Left colon (tissue), 2 donors: ENCODE data around the gene GTF2I. TPM values are rescaled to one million over a fixed set of nuclear protein-coding genes. Genes with fewer than 3 reads are reported as not detected.
A peak's percentile ranks its signal among the peaks of the same experiment; 100 is the strongest.
"Not testable (repeated sequence)": the region's sequence is repeated elsewhere in the genome, so short reads cannot be mapped to it uniquely, and the experiment has no call there.

Experiments used
- ATAC-seq: fragments of 200-7000 bp; cut with Tn5 transposase; one replicate; pipeline ENCODE4 v1.9.1; 2020; ENCODE audit warnings: mild to moderate bottlenecking, moderate library complexity
- DNase-seq, 2 donors: peaks; one replicate each; pipeline ENCODE4 v3.0.0-alpha.2; 2020
- intact Hi-C, 2 donors: fragments of 100-400 bp; cut with DNase I in 1 of 2; cut with micrococcal nuclease in 1 of 2; formaldehyde crosslinking; loops; one replicate each; pipeline versions ENCODE4 v1.11.2 to v1.14.0; 2022; cut with DNase I, micrococcal nuclease
- total RNA-seq, 2 donors: library from RNA; stranded (reverse); fragmentation: NEBNext Ultra II Directional; extraction: Animal tissue kit (Norgen Biotek cat#: 25700); gene quantifications; one replicate each; pipeline ENCODE4 v1.2.1, GENCODE V29; 2021
- donor health status: DM: no; HTN: no; CAD: no.
- donor health status: DM: yes; HTN: yes; CAD: no.

Gene GTF2I
- total RNA-seq, 2 donors from 2014 or later: 126 to 129 TPM

DNA sequence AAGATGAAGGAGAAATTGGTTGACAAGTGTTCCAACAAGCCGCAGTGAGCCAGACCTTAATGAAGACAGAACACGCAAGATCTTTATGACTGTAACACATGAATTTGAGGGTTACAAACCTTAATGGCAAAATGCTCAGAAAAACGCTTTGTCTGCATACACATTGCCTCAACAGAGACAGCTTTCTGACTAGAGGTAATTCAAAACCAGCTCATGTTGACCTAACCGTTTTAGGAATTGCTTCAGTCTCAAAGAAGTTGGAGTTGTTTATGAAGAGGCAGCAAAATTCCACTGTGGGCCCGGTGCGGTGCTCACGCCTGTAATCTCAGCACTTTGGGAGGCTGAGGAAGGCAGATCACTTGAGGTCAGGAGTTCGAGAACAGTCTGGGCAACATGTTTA, 2.2 kb upstream of the GTF2I start:
- ATAC-seq (no peak), DNase-seq (no peak)
- intact Hi-C loops: no loop called here

DNA sequence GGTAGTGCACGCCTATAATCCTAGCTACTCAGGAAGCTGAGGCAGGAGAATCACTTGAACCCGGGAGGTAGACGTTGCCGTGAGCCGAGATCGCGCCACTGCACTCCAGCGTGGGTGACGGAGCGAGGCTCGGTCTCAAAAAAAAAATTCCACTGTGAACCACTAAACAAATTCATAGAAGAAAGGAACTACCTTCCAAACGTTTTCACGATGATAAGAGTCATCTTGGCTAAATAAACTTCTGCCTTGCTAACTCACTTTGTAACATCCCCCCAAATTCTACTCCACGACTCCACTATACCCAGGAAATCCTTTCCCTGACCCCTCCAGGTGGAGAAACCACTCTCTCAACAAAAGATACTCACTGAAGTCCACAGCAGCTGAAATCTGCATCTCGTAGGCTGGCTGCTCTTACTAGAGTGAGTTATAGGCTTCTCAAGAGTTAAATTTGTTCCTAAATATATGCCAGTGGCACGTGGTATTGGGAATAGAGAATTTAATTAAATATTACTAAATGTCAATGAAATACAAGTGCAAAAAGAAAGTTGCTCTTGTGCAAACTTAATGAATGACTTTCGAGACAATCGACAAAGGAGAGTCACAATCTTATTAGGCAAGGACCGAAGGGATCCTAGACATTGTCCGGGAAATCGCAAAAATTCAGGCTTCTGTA, 1.6 kb upstream of the GTF2I start:
- intact Hi-C loops: no loop called here
- ATAC-seq (no peak), DNase-seq (no peak)

DNA sequence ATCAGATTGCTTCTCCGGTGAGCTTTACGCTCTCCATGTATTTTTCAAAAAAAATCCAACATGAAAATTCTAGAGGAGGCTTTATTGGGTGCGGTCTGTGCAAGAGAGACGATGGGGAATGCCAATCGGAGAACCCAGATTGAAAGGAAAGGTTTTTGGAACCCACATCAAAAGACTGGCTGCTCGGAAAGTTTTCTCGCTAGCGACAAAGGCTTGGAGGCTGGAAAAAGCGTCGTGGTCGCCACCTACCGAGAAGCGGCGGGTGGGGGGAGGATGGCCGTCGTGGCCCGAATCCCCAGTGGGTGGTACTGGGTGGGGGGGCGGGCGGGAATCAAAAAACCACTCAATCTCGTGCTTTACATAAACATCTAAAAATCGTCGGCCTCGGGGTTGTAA, 1.1 kb upstream of the GTF2I start:
- peak; percentile 58 to 69 for DNase-seq
- intact Hi-C loops: no loop called here

DNA sequence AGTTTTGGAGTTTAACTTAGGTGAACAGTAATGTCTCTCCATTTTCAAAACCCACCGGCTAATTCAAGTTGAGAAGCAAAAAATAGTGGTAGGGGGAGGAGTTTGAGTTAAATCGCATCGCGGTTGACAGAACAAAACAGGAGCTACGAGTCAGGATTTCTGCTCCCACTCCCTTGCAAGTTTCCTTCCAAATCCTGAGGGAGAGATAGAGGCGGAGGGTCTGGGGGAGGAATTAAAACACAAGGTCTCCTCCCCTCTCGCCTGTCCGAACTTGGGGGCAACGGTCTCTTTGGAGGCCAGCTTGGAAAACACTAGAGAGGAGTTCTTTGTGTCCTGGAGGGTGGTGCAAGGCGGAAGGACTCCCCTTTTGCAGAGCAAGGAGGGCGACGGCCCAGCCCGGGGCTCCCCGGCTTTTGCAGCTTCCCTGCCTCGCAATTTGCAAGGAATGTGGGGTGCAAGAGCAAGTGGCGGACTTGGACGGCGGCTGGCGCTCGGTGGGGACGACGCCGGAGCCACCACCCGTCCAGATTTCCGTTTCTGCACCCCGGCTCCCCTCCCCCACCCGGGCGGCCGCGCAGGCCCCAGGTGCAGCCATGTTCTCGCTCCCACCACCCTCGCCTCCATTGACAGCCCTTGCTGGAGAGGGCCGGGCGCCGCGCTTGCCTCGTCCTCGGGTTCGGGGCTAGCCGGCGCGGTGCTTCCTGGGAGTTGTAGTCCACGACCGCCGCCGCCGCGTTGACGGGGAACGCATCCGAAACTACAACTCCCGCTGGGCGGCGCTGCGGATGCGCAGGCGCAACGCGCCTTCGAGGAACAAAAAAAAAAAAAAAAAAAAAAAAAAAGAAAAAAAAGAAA, 454 bp upstream of the GTF2I start:
- ATAC-seq (peak; percentile 89), DNase-seq (peak; percentile 97 to 99)
- intact Hi-C loops: no loop called here

More for the DNA sequence above, 1.1 kb upstream of the GTF2I start:
- ATAC-seq: peak; percentile 19

DNA sequence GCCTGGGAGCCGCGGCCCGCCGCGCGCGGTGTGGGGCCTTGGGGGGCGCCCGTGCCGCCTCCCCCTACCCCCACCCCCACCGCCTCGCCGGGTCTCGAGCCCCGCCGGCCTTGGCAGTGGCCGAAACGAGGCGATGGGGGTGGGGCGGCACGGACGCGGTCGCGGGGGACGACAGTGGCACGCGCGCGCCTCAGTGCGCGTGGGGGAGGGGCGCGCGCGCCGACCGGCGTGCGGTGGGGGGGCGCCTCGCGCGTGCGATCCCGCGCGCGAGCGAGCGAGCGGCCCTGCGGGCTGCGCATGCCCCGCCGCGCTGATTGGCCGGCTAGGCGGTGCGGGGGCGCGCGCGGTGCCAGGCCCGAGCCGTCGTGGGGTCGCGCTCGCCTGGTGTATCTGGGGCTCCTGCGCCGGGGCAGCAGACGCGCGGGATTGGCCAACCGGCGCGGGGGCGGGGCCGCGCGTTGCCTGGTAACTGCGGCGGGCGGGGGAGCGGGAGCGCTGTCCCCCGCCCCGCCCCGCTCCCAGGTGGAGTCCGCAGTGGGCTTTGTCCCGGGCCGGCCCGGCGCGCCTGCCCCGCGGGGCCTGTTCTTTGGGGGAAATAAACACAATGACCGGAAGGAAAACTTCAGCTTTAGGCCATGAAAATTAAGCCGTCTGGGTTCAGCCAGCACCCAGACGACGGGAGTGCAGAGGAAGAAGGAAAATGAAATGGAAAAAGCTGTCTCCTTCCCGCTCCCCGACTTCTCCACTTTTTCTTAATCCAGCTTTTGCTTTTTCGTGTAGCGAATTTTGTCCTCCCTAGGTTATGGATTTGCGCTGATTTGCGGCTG, 873 bp downstream of the GTF2I start:
- ATAC-seq: peak; percentile 79

DNA sequence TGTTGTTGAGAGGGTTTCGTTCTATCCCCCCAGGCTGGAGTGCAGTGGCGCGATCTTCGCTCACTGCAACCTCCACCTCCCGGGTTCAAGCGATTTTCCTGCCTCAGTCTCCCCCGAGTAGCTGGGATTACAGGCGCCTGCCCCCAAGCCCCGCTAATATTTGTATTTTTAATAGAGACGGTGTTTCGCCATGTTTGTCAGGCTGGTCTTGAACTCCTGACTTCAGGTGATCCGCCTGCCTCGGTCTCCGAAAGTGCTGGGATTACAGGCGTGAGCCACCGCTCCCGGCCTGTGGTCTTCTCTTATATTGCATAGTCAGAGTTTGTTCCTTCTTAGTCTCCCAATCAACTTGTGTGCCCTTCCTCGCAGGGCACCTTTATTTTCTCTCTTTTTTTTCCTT, 2.7 kb downstream of the GTF2I start:
- DNase-seq, ATAC-seq, intact Hi-C loops: not testable (repeated sequence)

More for the DNA sequence above, 873 bp downstream of the GTF2I start:
- intact Hi-C loops: no loop called here
- peak; percentile 91 to 92 for DNase-seq

DNA sequence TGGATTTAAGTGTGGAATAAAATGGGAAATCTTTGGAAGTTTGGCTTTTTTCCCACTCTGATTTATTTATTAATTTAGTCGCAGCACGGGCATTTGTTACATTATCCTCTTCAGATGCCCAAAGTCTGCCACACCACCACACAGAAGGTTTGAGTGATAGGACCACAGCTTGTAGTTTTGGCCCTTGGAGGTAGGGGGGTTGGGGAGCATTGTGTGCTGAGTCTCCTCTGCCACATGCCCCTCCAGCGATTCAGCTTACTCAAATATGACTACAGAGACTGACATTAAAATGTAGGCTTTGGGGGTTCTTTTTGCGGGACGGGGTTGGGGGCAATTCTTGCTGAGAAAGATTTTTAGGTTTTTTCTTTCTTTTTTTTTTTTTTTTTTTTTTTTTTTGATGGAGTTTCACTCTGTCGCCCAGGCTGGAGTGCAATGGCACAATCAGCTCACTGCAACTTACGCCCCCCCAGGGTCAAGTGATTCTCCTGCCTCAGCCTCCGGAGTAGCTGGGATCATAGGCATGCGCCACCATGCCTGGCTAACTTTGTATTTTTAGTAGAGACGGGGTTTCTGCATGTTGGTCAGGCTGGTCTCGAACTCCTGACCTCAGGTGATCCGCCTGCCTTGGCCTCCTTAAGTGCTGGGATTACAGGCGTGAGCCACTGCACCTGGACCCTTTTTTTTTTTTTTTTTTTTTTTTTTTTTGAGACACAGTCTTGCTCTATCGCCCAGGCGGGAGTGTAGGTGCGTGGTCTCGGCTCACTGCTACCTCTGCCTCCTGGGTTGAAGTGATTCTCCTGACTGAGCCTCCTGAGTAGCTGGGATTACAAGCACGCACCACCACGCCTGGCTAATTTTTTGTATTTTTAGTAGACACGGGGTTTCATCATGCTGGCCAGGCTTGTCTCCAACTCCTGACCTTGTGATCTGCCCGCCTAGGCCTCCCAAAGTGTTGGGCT, 4.6 kb downstream of the GTF2I start:
- ATAC-seq, intact Hi-C loops, DNase-seq: not testable (repeated sequence)

DNA sequence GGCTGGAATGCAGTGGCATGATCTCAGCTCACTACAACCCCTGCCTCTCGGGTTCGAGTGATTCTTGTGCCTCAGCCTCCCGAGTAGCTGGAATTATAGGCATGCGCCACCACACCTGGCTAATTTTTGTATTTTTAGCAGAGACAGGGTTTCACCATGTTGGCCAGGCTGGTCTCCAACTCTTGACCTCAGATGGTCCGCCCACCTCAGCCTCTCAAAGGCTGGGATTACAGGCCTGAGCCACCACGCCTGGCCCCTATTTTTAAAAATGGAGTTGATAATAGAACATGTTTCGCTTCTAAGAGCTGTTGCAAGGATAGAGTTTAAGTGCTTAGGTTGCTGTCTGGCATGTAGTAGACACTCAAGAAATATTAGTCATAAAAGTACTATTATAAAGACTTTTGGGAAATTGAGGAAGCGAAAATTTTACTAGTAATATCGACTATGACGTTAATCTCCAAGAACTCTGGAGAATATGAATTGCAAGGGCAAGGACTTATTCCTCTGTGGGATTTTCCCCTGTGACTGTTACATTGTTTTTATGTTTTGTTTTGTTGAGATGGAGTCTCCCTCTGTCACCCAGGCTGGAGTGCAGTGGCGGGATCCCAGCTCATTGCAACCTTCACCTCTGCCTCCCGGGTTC, 7.9 kb downstream of the GTF2I start:
- ATAC-seq (no peak), DNase-seq (no peak)
- intact Hi-C loops: no loop called here

DNA sequence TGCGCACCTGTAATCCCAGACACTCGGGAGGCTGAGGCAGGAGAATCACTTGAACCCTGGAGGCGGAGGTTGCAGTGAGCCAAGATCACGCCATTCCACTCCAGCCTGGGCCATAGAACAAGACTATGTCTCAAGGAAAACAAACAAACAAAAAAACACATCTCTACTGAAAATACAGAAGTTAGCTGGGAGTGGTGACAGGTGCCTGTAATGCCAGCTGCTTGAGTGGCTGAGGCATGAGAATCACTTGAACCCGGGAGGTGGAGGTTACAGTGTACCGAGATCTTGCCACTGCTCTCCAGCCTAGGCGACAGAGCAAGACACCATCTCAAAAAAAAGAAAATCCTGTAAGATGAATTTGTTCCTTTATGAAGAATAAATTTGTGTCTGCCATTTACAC, 9.5 kb downstream of the GTF2I start:
- DNase-seq, intact Hi-C loops, ATAC-seq: not testable (repeated sequence)

DNA sequence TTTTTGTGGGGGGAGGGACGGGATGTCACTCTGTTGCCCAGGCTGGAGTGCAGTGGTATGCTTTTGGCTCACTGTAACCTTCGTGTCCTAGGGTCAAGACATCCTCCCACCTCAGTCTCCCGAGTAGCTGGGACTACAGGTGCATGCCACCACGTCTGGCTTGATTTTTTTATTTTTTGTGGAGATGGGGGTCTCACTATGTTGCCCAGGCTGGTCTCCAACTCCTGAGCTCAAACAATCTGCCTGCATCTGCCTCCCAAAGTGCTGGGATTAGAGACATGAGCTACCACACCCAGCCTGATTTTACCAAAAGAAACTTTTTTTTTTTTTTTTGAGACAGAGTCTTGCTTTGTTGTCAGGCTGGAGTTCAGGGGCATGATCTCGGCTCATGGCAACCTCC, 10.0 kb downstream of the GTF2I start:
- ATAC-seq, intact Hi-C loops: not testable (repeated sequence)

DNA sequence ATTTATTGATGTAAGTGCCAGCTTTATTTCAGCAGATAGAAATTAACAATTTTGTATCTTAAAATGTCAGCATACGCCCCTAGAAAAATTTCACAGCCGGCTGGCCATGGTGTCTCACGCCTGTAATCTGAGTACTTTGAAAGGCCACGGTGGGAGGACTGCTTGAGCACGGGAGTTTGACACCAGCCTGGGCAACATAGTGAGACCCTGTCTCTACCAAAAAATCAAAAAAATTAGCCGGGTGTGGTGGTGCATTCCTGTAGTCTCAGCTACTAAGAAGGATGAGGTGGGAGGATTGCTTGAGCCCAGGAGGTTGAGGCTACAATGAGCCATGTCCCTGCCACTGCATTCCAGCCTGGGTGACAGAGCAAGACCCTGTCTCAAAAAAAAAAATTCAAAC, 14.1 kb downstream of the GTF2I start:
- intact Hi-C loops: no loop called here
- DNase-seq (no peak), ATAC-seq (no peak)

More for the DNA sequence above, 10.0 kb downstream of the GTF2I start:
- not testable (repeated sequence) for DNase-seq

DNA sequence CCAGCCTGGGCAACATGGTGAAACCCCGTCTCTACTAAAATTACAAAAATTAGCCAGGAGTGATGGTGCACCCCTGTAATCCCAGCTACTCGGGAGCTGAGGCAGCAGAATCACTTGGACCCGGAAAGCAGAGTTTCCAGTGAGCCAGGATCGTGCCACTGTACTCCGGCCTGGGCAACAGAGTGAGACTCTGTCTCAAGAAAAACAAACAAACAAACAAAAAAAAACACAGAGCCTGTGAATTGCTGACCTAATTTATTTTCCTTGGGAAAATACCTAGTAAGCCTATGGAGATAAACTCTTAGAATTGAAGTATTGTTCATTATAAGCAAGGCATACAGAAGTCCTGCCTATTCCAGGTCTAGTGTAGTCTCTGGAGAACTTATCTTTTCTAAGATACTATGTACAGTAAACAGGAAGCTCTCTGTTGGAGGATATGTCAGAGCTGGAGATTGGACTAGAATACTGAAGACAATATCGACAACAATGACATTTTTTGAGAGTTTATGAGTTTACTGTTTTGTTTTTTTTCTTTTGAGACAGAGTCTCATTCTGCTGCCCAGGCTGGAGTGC, 14.9 kb downstream of the GTF2I start:
- DNase-seq (no peak), ATAC-seq (no peak)
- intact Hi-C loops: no loop called here

DNA sequence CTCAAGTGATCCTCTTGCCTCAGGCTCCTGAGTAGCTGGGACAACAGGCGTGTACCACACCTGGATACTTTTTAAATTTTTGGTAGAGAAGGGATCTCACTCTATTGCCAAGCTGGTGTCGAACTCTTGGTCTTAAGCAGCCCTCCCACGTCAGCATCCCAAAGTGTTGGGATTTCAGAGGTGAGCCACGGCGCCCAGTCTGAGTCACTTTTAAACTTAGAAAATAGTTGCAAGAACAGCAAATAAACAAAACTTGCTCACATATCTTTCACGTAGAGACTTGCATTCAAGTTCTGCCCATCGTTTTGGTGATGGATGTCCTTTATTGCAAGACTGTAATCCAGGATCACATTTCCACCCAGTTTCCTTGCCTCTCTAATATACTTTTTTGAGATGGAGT, 16.6 kb downstream of the GTF2I start:
- intact Hi-C loops: no loop called here
- ATAC-seq (no peak), DNase-seq (no peak)

DNA sequence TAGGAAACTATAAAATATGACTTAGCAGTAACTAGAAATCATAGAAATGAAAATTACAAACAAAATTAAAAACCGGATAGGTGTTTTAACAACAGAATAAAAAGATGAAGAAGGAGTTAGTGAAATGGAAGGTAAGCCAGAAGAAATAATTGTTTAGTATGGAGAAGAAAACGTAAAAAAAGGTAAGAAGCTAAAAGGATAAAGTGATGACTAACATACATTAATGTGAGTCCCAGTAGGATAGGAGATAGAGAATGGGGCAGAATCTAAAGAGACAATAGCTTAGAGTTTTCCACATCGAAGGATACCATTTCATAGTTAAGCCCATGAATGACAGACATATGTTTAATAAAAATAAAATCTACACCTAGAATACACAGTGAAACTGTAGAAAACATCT, 25.3 kb downstream of the GTF2I start:
- intact Hi-C loops: no loop called here
- DNase-seq: no peak
- ATAC-seq: no peak

DNA sequence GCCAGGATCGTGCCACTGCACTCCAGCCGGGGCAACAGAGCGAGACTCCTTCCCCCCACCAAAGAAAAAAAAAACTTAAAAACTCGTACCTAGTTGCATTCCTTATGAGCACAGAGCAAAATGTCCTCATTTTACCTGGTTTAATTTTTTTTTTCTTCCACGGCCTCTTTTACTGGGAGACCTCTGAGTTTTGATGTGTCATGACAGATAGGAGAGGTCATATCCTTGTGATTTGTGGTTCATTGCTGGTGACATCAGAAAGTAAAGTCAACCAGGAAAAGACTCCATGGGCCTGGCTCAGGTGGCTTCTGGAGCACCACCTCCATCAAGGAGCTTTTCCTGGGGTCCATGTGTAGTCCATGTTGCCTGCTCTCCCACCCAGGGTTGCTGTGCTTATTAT, 26.3 kb downstream of the GTF2I start:
- ATAC-seq: no peak
- intact Hi-C loops: no loop called here
- no peak for DNase-seq

DNA sequence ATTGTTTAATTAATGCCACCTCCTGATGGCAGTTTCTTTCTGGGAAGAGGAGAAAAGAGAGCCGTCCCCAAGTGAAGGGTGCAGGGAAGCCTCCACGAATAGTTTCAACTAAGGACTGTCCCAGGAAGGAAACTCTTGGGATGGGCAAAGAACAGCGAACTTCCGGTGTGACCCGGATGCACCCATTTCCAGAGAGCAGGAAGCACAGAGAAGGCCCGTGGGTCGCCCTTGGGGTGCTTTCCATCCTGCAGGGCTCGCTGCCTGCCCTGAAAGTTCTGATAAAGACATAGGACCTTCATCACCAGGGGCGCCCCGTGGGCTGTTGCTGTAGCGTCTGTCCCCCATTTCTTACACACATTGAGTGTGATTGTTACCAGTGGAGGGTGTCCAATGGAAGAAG, 27.0 kb downstream of the GTF2I start:
- no peak for ATAC-seq
- no peak for DNase-seq
- intact Hi-C loops: no loop called here

DNA sequence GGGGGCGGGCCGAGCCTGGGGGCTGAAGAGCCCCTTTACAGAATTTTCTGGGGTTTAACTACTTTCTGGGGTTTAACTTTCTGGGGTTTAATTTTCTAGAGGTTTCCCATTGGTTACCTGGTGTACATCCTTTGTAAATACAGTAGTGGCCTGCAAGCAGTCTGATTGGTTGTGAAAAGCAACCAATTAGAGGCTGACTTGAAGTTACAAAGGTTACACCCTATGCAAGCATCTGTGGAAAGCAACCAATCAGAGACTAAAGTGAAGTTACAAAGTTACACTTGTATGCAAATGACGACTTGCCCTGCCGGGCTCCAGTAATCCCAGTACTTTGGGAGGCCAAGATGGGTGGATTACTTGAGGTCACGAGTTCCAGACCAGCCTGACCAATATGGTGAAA, 27.4 kb downstream of the GTF2I start:
- no peak for DNase-seq
- ATAC-seq: no peak
- intact Hi-C loops: no loop called here

DNA sequence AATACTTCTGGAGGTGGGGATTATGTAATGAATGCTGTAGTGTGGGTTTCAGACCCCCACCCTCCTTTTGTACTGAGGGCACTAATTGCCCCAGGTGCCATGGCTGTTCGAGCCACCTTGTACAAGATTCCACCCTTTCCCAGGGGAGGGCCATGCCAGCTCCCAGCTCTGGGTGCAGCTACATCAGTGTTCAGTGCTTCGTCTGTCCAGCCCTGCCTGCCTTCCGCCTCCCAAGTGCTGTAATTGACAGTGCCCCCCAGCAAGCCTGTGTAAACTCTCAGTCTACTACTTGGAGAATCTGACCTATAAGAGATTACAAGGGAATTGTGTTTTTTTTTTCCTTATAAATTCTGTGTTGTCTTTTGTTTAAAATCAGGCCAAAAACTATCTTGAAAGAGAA, 33.0 kb downstream of the GTF2I start:
- DNase-seq (no peak), ATAC-seq (no peak)
- intact Hi-C loops: no loop called here
